NCI-H510A (cell line): ENCODE results near the gene TSPAN1.

Experiments
- DNase-seq: peaks from one replicate; lab custom pipeline; 2025; lab: John Stamatoyannopoulos, UW

TSPAN1 gene, protein sequence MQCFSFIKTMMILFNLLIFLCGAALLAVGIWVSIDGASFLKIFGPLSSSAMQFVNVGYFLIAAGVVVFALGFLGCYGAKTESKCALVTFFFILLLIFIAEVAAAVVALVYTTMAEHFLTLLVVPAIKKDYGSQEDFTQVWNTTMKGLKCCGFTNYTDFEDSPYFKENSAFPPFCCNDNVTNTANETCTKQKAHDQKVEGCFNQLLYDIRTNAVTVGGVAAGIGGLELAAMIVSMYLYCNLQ

DNA sequence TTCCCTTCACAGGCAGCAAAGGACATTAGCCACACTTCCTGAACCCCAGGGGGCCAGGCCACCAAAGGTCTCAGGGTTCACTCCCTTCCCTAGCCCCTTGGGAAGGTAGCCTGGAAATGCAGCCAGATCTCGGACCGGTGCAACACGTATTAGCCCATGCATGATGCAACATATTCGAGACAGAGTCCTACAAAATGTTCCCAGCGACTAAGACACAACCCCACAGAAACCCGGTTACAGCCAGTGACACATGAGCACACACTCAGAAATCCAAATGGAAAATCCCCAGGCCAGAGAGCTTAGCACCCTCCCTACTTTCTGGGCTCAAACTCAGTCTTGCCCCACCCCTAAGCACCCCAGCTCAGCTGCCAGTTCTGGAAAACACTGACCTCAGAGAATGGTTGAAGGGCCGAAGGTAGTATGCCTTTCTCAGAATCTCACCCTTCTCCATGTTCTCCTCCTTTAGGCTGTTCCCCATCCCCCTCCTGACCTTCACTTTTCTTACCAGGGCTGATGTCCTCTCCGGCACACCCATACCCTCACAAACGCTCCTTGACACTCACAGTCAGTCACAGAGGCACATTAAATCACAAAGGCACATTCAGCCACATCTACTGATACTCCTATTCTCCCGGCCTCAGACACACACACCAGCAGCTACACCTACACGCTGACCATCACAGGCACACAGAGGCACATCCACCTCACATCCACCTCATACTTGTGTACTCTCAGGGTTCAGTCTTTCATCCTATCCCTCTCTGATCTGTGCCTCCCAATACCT, at the start of gene TSPAN1:
TSPAN1 (plus strand) TSS at position 640 of the 784 bp plus-strand sequence. CDS start 6,021 bp downstream, outside the sequence.
- DNase-seq = no peak

DNA sequence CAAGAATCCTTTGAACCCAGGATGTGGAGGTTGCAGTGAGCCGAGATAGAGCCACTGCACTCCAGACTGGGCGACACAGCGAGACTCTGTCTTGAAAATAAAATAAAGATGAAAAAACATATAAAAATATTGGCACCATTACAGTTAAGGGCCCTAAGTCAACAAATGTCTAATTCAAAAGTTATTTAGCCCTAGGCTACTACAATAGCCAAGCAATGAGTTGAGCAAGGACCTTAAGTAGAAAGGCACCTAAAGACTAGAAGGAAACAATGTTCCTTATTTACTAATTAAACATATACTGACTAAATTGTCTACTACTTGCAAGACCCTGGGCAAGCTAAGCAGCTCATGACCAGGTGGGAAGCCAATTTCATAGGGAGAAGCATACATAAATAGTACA, 46.5 kb upstream of the TSPAN1 start:
- DNase-seq = no peak

DNA sequence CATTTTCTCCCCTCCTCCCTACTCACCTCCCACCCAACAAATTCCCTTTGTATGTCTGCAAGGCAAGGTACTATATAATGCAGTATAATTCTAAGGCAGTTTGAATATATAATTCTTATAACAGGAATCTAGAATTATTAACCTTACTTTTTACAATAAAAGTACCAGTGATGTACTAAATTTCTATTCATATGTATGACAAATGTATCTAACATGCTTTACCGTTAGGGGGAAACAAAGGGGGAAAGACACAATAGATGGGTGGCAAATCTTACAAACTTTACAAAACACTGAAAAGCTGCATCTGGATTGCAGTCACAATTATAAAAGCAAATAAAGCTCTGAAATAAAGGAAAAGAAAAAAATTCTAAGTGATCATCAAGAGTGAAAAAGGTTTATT, 44.8 kb upstream of the TSPAN1 start:
- no peak for DNase-seq

DNA sequence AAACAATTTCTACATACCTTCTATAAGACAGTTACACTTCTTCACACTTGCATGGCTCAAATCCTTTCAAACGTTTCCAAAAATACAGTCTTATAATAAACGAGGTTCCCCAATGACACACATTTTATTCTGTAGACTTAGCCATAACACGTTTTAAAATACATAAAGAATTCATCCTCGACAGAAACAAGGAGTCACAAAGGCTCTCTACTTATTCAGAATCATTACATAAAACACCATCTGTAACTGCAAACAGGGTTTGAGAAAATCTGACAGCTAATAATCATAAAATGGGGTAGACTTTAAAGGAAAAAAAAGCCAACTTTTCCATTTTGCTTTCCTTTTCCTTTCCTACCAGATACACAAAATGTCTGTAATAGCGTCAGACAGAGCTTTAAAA, 44.3 kb upstream of the TSPAN1 start:
- DNase-seq = no peak

DNA sequence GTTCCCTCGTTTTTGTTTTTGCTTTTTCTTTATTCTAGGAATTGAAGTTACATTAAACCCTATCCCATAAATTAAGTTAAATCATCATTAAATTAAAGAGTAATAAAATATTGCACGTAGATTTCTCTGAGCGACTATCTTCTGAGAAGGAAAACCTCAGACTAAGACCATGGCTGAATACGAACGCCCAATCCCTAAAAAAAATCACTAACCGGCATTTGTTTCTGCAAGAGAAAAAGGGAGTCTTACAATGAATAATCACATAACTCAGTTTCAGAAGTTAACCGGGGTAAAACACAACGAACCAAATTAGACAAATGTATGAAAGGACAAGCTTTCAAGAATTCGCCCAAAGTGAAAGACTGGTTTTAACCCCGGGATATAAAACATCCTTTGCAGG, 43.8 kb upstream of the TSPAN1 start:
- no peak for DNase-seq

DNA sequence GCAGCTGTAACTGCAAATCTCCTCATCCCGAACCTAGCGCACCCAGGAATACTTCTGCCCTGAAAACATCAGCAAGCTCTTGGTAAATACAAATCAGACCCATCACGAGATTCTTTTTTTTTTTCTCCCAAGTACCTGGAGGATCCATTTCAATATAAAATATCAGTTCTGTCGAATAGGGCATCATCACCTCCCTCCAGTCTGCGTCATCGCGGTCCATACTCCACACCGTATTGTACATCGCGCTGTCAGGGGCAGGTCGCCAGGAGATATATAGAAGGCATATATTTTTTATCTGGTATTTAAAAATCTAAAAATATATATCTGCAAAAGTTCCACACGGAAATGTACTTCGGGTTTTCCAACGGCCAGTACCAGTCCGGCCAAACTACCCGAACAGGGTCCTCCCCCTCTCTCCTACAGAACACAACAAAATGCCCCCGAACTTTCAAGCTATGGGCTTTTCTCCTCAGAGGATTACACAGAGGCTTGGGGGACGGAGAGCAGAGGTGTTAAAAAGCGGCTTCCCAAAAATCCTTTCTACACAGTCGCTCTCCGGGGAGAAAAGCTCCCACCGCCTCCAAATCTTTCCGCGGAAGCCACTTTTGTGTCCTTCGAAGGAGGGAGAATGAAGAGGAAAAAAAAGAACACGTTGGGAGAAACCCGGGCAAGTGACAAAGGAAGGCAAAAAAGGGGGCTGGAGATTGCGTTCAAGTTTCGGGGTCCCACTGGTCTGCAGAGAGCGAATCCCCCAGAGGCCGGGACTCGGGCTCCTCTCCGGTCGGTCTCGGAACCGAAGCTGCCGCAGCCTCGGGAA, 43.0 kb upstream of the TSPAN1 start:
- DNase-seq = peak; percentile 34

DNA sequence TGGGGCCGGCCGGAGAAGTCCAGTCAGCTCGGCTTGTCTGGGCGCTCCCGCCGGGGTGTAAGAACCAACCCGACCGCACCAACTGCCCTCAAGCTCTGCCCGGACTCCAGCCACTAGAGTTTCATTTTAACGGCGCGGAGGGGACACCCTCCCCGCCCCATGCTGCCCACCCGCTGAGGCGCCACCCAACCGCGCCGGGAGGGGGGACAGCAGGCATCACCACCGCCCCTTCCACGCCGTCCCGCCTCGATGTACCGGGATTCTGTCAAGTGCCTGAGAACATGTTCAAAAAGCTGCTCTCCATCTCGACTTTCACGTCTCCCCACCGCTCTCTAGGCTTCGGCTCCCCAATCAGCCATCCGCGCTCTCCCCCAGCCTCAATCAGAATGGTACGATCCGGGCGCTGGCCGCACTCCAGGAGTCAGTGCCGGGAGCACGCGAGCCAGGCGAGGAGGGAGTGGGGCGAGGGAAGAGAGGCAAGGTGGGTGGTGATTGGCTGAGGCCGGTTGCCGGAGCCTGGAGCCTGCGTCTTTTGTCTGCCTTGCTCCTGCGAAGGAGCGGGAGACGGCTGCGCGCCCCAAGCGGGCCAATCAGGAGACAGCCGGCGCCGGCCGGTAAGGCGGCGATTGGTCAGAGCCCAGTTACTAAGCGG, 42.2 kb upstream of the TSPAN1 start, which contains the start of gene PIK3R3:
PIK3R3 (minus strand) TSS at position 101 of the 652 bp plus-strand sequence. CDS start 677 bp downstream, outside the sequence.
- peak; percentile 97 for DNase-seq

DNA sequence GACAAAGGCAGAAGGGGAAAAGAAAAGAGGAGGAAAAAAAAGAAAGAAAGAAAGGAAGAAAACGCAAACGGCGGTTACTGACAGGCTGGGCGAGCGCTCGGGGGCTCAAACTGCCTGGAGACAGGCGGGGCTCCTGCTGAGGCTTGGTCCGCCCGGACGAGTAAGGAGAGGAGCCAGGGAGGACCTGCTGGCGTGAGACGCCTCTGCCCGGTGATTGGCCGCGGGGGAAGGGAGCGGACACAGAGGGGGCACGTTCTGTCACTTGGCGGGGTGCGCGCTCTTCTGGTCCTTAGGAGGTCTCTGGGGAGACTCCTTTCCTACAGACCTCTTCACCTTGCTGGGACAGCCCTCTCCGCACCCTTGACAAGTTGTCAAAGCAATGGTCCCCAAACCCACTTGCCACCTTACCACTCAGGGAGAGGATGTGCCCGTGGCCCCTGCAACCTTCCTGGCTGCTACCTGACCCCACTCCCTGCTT, 41.7 kb upstream of the TSPAN1 start:
- peak; percentile 52 for DNase-seq

DNA sequence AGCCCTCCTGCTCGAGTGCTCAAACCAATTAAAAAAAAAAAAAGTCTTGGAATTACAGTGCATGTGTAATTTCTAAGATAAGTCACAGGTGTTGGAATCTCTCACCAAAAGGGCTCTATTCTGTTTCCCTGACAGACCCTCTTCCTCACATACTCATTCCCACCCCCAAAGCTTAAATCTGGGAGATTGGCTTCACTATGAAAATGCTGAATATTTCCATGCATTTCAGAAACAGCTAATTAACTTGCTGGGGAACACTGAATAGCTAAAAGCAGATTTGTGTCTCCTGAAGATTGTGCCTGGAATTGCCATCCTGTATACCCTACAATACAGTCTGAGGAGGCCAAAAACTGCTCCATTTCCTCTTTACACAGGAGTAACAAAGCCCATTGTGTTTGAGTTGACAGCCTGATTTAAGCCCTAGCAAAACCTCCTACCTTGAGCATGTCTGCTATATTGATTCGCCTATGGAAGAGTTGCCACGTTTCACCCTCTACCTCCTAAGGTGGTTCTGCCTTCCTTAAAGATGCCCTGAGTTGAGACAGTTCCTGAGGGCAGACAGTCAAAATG, 41.0 kb upstream of the TSPAN1 start:
- DNase-seq = no peak

DNA sequence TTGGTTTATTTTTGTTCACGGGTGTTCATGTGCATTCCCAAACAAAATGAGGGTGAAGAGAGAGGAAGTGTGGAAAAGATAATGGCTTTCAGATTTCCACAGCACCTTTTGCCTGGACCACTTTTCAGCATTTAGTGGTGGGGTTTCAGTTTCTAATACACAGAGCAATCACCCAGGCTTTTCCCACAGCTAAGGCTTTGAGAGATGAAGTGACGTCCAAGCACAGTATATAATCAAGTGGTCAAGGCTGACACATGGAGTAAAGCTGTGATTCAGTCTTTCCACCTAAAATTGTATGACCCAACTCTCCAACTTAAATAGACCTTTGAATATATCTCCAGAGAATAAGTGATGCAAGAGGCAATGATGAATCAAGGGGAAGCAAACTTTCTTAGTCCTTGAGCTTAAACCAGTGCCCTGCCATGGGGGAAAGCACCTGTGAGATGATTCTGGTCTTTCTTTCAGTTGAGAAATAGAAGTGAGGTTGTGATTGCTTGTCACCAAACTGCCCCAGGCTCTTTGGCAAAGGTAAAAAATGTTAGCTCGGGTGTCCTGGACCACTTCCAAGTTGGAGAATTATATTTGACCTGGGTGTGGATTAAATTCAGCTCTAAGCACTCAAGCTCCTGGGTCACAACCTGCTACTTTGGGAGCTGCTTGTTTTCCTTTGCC, 40.1 kb upstream of the TSPAN1 start:
- no peak for DNase-seq

DNA sequence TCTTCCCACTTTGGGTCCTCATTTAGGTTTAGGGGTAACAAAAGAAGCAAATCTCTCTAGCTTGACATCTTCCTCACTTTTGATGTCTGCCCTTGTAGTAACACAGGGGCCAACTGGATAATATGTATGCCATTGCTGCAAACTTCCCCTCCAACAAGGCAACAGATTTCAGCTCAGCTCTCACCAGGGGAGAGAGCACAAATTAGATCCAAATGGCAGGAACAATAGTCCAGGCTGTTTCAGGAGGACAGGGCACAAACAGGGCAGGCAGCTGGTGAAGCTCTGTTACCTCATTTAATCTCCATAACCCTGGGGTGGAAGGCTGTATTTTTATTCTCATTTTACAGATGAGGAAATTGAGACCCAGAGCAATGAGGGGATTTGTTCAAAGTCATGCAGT, 38.2 kb upstream of the TSPAN1 start:
- DNase-seq = no peak

DNA sequence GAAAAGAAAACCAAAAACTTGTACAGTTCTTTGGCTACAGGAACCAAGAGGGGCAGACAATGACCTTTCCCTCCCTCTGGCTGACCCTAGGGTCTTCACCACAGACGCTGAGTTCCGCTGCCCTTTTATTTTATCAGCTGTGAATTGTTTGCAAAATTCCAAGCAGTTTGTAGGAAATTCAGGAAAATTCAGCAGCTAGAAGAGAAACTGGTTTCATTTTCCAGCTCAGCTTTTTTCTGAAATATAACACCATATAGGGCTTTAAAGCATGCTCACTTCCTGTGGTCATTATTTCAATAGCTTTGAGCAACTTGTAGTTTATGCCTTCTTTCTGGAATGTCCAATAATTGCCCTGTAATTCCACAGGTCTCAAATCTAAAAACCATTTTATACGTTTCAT, 37.0 kb upstream of the TSPAN1 start:
- no peak for DNase-seq

DNA sequence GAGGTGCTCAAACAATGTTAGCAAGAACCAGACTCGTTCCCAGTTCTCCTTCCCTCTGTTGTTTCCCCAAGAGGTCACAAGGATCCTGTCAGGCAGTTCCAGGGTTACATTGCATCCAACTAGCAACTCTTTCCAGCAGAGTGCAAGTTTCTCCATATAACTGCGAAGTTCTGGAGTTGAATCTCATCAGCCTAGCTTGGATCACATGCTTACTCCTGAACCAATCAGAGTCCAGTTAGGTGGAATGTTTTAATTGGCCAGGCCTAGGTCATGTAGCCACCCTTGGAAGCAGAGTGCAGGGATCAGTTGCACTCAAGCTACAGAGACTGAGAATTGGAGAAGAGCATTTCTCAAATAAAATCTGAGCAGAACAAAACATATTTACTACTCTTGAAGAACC, 26.6 kb upstream of the TSPAN1 start:
- DNase-seq = no peak

DNA sequence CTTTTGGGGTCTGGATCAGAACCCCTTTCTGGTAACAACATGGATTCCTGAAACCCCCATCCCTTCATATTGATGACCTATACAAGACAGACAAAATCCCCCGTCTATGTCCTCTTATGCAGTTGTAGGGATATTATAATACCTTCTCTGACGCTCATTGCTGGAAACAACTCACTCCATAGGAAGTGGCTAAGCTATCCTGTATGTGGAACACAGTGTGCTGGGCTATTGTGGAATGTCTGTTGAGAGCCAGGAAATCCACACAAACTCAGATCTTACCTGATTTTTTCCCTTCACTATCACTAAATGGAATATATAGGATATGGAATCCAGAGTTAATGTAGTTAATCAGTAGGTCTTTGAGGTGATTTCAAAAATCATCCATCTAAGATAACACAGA, 24.8 kb upstream of the TSPAN1 start:
- no peak for DNase-seq

DNA sequence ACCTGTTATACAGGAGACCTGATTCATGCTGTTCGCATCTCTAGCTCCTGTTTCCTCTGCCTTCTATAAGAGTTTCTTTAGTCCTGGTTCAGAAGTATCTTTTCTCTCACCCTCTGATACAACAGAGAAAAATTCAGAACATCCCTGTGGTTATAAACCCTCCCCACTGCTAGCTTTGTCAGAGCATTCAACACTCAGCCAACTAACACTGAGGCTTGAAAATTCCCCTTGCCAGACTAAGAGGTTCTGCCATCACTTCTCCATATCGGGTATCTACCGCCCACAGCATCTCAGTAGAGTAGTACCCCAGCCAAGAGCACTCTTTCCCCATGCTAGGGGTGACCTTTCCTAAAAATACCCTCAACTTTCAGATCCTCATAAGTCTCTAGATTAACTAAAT, 22.9 kb upstream of the TSPAN1 start:
- no peak for DNase-seq

DNA sequence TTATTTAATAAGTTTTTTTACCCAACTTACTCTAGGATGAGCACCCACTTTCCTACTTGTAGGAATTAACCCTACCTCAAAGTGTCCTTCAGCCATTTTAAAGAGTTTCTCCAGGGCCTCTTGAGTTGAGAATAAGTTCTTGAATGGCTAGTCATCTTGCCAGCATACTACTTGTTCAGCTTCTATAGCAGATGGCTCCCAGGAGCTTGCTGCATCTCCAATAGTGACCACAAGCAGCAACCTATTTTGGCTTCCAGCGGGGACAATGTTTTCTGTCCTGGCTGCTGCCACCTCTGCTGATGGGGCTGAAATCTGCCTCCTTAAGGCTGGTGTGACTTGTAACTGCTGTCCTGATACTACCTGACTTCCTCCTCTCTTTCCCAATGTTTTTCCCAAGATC, 21.7 kb upstream of the TSPAN1 start:
- no peak for DNase-seq

DNA sequence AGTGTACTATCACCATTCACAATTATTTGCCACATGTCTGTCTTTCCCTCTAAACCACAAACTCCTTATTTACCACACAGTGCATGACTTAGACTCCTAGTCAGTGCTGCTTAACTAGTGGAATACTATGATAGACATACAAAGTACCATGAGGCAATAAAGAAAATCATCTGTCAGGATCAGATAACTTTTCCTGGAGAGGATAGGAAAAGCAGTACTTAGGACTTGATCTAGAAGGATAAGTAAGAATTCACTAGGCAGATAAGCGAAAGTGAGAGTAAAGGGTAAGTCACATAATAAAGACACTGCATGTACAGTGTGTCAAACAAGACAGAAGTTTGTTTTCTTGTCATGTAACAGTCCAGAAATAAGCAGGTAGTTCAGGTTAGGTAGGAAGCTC, 21.2 kb upstream of the TSPAN1 start:
- DNase-seq = no peak

DNA sequence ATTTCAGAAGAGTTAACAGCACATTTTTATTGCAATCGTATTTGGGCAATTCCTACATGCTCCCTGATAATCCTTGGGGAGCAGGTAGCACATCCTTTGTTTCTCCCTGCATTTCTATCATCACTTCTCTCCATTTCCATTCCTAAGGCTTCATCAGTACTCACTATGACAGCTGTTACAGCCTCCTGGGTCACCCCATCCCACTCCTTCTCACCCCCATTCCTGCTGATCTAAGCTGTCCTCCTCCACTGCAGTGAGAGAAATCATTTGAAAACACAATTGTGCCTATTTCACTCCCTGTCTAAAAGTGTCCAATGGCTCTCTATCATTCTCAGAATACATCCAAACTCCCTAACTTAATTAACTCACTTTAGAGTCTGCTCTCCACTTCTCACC, 17.0 kb upstream of the TSPAN1 start:
- no peak for DNase-seq

DNA sequence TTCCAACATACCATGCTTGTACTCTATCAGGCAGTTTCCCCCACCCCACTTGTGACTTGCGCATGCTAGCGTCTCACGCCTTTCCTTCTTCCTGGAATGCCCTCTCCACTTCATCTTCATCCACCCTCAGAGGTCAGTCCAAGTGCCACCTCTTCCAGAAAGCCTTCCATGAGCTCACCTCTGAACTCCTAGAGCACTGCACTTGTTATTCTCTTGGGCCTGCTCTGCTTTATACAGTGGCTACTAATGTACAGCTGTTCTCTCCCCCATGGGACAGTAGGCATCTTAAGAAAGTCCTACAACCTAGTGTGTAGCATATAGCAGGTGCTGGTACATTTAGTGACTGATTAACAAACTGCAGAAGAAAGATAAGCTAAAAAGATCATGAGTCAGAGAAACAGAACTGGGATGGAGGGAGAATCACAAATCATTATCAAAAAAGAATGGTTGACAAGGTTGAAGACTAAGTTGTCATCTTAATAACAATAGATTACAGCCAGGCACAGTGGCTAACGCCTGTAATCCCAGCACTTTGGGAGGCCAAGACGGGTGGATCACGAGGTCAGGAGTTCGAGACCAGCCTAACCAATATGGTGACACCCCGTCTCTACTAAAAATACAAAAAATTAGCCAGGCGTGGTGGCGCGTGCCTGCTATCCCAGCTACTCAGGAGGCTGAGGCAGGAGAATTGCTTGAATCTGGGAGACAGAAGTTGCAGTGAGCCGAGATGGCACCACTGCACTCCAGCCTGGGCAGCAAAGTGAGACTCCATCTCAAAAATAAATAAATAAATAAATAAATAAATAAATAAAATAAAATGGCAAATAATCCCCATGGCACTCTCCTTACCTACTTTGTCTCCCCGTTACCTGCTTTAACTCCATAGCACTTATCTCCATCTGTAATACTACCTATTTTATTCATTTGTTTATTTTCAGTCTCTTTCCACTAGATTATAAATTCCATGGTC, 16.3 kb upstream of the TSPAN1 start:
- no peak for DNase-seq

DNA sequence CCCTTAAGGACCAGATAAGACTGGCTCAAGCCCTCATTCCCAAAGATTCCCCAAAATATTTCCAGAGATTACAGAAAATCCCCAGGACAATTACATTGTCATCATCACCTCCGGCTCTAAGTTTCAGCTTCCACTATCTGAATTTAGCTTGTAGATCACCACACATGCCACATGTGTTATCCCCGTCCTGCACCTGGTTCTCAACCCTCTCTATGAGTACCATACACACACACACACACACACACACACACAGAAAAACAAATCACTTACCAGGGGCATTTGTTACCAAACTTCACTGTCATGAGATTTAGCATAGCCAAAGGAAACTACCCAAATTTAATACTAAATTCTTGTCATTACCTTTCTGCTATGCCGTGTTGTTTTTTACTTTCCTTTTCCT, 15.4 kb upstream of the TSPAN1 start:
- no peak for DNase-seq
